ENCODE measurements around the gene YY1. TPM values are rescaled to one million over a fixed set of nuclear protein-coding genes. Genes with fewer than 3 reads are reported as not detected.

YY1 gene
- total RNA-seq, 1 donor from 2014 or later, result 58.9 TPM

GRCh38 chr14:100275214-100275613 is 36.3 kb downstream of the YY1 start:
- no peak for DNase-seq (ENCODE audit: low spot score)
- H3K79me2 ChIP-seq (ENCODE audit: low read depth), result peaks cover 98% of the 10 kb centered on the region
- H3K36me3 Mint-ChIP-seq, result peaks cover 24% of the 10 kb centered on the region
- no peak overlapping the region for H3K27ac ChIP-seq
- no peak for TF ChIP-seq EZH2phosphoT487 (IDR thresholded peaks at IDR 0.05)
- no peak for TF ChIP-seq EZH2 (IDR thresholded peaks at IDR 0.05)
- TF ChIP-seq CTCF (IDR thresholded peaks at IDR 0.05), result no peak
- H3K4me1 ChIP-seq, result no peaks in the 10 kb centered on the region
- H3K4me3 Mint-ChIP-seq, result no peak overlapping the region
- no peaks in the 10 kb centered on the region for H3K4me1 Mint-ChIP-seq
- H3K9me3 Mint-ChIP-seq, result no peaks in the 10 kb centered on the region
- H3K27me3 Mint-ChIP-seq (ENCODE audit: insufficient read depth, low read depth), result no peaks in the 10 kb centered on the region
- H3K4me3 ChIP-seq, result no peak overlapping the region
- peaks cover 8% of the 10 kb centered on the region for H3F3A ChIP-seq (ENCODE audit: low read depth)
- no peak overlapping the region for H3K27ac Mint-ChIP-seq
- no peak overlapping the region for H2AFZ ChIP-seq (replicated peaks)
- no peak overlapping the region for H3K9ac ChIP-seq
- peaks cover 80% of the 10 kb centered on the region for H4K20me1 ChIP-seq (ENCODE audit: low read depth)
- H3K4me2 ChIP-seq, result no peak overlapping the region
- no peaks in the 10 kb centered on the region for H3K27me3 ChIP-seq
- H3K36me3 ChIP-seq, result peaks cover 13% of the 10 kb centered on the region
- H3K9me3 ChIP-seq (ENCODE audit: low read depth), result no peaks in the 10 kb centered on the region

GRCh38 chr14:100278702-100279101 is 39.8 kb downstream of the YY1 start:
- no peak overlapping the region for H3K4me3 ChIP-seq
- no peak overlapping the region for H3K4me2 ChIP-seq

DNA sequence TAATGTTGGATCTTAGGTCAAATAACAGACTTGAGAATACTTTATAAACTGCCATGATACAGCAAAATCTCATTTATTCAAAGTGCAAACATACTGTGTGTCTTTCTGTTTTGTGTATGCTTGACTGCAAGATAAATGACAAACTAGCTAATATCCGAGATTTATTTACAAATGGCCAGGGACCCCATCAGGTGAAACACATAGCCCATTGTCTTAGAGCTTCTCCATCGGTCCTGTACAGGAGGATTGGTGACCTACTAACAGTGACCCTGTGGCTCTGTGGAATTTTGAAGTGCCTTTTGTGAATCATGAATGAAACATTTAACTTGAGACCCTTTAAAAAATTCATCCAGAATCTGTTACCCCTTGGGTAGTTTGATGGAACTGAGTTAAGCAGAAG is 40.2 kb downstream of the YY1 start:
- no peak overlapping the region for H3K4me2 ChIP-seq
- peaks cover 4% of the 10 kb centered on the region for H3K27me3 Mint-ChIP-seq (ENCODE audit: insufficient read depth, low read depth)
- peaks cover 96% of the 10 kb centered on the region for H4K20me1 ChIP-seq (ENCODE audit: low read depth)

More at GRCh38 chr14:100278702-100279101, 39.8 kb downstream of the YY1 start:
- H3K27ac ChIP-seq, result no peak overlapping the region
- H2AFZ ChIP-seq (replicated peaks), result no peak overlapping the region
- peaks cover 21% of the 10 kb centered on the region for H3F3A ChIP-seq (ENCODE audit: low read depth)
- H3K27me3 ChIP-seq, result no peaks in the 10 kb centered on the region
- H3K79me2 ChIP-seq (ENCODE audit: low read depth), result peaks cover 71% of the 10 kb centered on the region
- TF ChIP-seq CTCF (IDR thresholded peaks at IDR 0.05), result no peak
- no peak for TF ChIP-seq EZH2 (IDR thresholded peaks at IDR 0.05)
- no peak for TF ChIP-seq EZH2phosphoT487 (IDR thresholded peaks at IDR 0.05)
- H3K9me3 ChIP-seq (ENCODE audit: low read depth), result no peaks in the 10 kb centered on the region
- peaks cover 4% of the 10 kb centered on the region for H3K27me3 Mint-ChIP-seq (ENCODE audit: insufficient read depth, low read depth)
- no peaks in the 10 kb centered on the region for H3K9me3 Mint-ChIP-seq
- no peak overlapping the region for H3K9ac ChIP-seq
- no peak for DNase-seq (ENCODE audit: low spot score)
- H3K36me3 ChIP-seq, result peaks cover 13% of the 10 kb centered on the region
- no peaks in the 10 kb centered on the region for H3K4me1 Mint-ChIP-seq
- H4K20me1 ChIP-seq (ENCODE audit: low read depth), result peaks cover 96% of the 10 kb centered on the region
- no peaks in the 10 kb centered on the region for H3K4me1 ChIP-seq
- no peak overlapping the region for H3K4me3 Mint-ChIP-seq
- peaks cover 18% of the 10 kb centered on the region for H3K36me3 Mint-ChIP-seq
- H3K27ac Mint-ChIP-seq, result no peak overlapping the region

More for the DNA sequence above, 40.2 kb downstream of the YY1 start:
- Histone ChIP-seq H3K36me3 (peaks cover 13% of the 10 kb centered on the region), H3F3A (ENCODE audit: low read depth) (peaks cover 25% of the 10 kb centered on the region), H3K9ac (no peak overlapping the region), H3K79me2 (ENCODE audit: low read depth) (peaks cover 66% of the 10 kb centered on the region), H3K4me3 (no peak overlapping the region), H3K4me1 (peaks cover 2% of the 10 kb centered on the region), H3K27ac (no peak overlapping the region), H3K27me3 (no peaks in the 10 kb centered on the region), H2AFZ (replicated peaks) (no peak overlapping the region), H3K9me3 (ENCODE audit: low read depth) (no peaks in the 10 kb centered on the region)
- no peak for DNase-seq (ENCODE audit: low spot score)
- Mint-ChIP-seq H3K4me3 (no peak overlapping the region), H3K4me1 (no peaks in the 10 kb centered on the region), H3K36me3 (peaks cover 18% of the 10 kb centered on the region), H3K27ac (no peak overlapping the region), H3K9me3 (no peaks in the 10 kb centered on the region)
- TF ChIP-seq EZH2 (IDR thresholded peaks at IDR 0.05) (no peak), CTCF (IDR thresholded peaks at IDR 0.05) (no peak)

Data from neural progenitor cell (in vitro differentiated cells).